Esophagus squamous epithelium (tissue), 5 donors: ENCODE data around the gene MPDU1. TPM values are rescaled to one million over a fixed set of nuclear protein-coding genes. Genes with fewer than 3 reads are reported as not detected.

Source experiments
- DNase-seq: peaks from one replicate; lab custom pipeline; 2025; lab: John Stamatoyannopoulos, UW
- H3K27ac ChIP-seq, 4 donors: fragments of 200-600 bp; sonication (generic); one replicate each; pipeline ENCODE4 v1.5.1; 2016 to 2019; ENCODE audit warnings: mild to moderate bottlenecking in 1 of 4
- H3K27me3 ChIP-seq, 4 donors: fragments of 200-600 bp; sonication (generic); 1 replicate in 3 of 4; 2 replicates in 1 of 4; pipeline versions ENCODE4 v1.5.1 to v1.6.0; 2017 to 2021; ENCODE audit warnings: antibody characterized with exemption in 1 of 4
- H3K36me3 ChIP-seq, 3 donors: fragments of 200-600 bp; sonication (generic); one replicate each; pipeline ENCODE4 v1.5.1; 2016 to 2019
- H3K4me1 ChIP-seq, 3 donors: fragments of 200-600 bp; sonication (generic); one replicate each; pipeline ENCODE4 v1.5.1; 2017 to 2019
- H3K4me3 ChIP-seq, 4 donors: fragments of 200-600 bp; sonication (generic); 1 replicate in 3 of 4; 2 replicates in 1 of 4; pipeline ENCODE4 v1.5.1; 2016 to 2019; ENCODE audit warnings: mild to moderate bottlenecking in 2 of 4, moderate library complexity in 1 of 4
- H3K9me3 ChIP-seq, 3 donors: fragments of 200-600 bp; sonication (generic); one replicate each; pipeline ENCODE4 v1.5.1; 2016 to 2019
- POLR2A ChIP-seq, 4 donors: fragments of 450-650 bp; IDR thresholded peaks; one replicate each; pipeline ENCODE4 v1.6.1; 2017; ENCODE audit warnings: antibody characterized with exemption in 4 of 4, mild to moderate bottlenecking in 4 of 4, moderate library complexity in 3 of 4
- WGBS, 2 donors: methylation state at CpG; one replicate each; pipeline ENCODE4 v1.1.5; 2018; 5-methylcytosine and 5-hydroxymethylcytosine counted together
- intact Hi-C: fragments of 100-400 bp; cut with DNase I; formaldehyde crosslinking; loops from one replicate; pipeline ENCODE4 v1.15.0; 2022
- total RNA-seq, 4 donors: library from RNA; depleted of rRNA; stranded (reverse); fragments of >200 nt; gene quantifications; one replicate each; pipeline ENCODE4 v1.1.0, GENCODE V29; 2016
- TF ChIP-seq, protein P1 (sequence below), 6 experiments: fragments of 450-650 bp in 4 of 6; fragments of 200-600 bp in 2 of 6; sonication (generic) in 2 of 6; IDR thresholded peaks; one replicate each; pipeline ENCODE4 v1.5.1; 2016 to 2019; ENCODE audit warnings: antibody characterized with exemption in 6 of 6, mild to moderate bottlenecking in 4 of 6, moderate library complexity in 4 of 6
- donor health status: DM: yes; HTN: yes; CAD: no.

MPDU1 gene
- total RNA-seq, 4 donors from 2014 or later = 69.3 to 123 (median 100) TPM

GRCh38 chr17:7544911-7545310 is 38.7 kb upstream of the MPDU1 start:
- intact Hi-C loops = no loop called here
- H3K36me3 ChIP-seq = no peaks in the 10 kb centered on the region
- TF ChIP-seq, protein P1, sequence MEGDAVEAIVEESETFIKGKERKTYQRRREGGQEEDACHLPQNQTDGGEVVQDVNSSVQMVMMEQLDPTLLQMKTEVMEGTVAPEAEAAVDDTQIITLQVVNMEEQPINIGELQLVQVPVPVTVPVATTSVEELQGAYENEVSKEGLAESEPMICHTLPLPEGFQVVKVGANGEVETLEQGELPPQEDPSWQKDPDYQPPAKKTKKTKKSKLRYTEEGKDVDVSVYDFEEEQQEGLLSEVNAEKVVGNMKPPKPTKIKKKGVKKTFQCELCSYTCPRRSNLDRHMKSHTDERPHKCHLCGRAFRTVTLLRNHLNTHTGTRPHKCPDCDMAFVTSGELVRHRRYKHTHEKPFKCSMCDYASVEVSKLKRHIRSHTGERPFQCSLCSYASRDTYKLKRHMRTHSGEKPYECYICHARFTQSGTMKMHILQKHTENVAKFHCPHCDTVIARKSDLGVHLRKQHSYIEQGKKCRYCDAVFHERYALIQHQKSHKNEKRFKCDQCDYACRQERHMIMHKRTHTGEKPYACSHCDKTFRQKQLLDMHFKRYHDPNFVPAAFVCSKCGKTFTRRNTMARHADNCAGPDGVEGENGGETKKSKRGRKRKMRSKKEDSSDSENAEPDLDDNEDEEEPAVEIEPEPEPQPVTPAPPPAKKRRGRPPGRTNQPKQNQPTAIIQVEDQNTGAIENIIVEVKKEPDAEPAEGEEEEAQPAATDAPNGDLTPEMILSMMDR (IDR thresholded peaks at IDR 0.05) = no peak
- TF ChIP-seq POLR2A (IDR thresholded peaks at IDR 0.05) = no peak
- peaks cover 10 to 22% (median 17%) of the 10 kb centered on the region in 3 donors for H3K4me1 ChIP-seq
- 64 to 69% methylated on average over 6 of the region's 6 CpGs for WGBS, 2 donors
- no peak overlapping the region for H3K4me3 ChIP-seq
- no peaks in the 10 kb centered on the region for H3K27me3 ChIP-seq
- H3K9me3 ChIP-seq = no peaks in the 10 kb centered on the region
- DNase-seq = no peak
- no peak overlapping the region for H3K27ac ChIP-seq

GRCh38 chr17:7548585-7549400 is 34.9 kb upstream of the MPDU1 start, which contains the start of gene TNFSF12:
TNFSF12 (plus strand) TSS chr17:7549058; CDS start chr17:7549154, 96 bp downstream.
- Histone ChIP-seq H3K4me1 (peaks cover 15 to 34% (median 17%) of the 10 kb centered on the region in 3 donors), H3K27ac (peak within 1 kb of the TSS; percentile 80 to 97 (median 89)), H3K4me3 (peak within 1 kb of the TSS; percentile 57 to 88 (median 66)), H3K36me3 (peaks cover 0 to 12% (median 0%) of the 10 kb centered on the region in 3 donors), H3K27me3 (no peaks in the 10 kb centered on the region), H3K9me3 (no peaks in the 10 kb centered on the region)
- intact Hi-C loops = no loop called here
- WGBS, 2 donors = 0 to 2% methylated on average over 6 to 11 of the region's 65 CpGs
- DNase-seq = no peak
- TF ChIP-seq, protein P1 (IDR thresholded peaks at IDR 0.05) = peak in 1 of 6 experiments; percentile 27
- TF ChIP-seq POLR2A (IDR thresholded peaks at IDR 0.05) = peak in 2 of 4 donors; percentile 30 to 38

DNA sequence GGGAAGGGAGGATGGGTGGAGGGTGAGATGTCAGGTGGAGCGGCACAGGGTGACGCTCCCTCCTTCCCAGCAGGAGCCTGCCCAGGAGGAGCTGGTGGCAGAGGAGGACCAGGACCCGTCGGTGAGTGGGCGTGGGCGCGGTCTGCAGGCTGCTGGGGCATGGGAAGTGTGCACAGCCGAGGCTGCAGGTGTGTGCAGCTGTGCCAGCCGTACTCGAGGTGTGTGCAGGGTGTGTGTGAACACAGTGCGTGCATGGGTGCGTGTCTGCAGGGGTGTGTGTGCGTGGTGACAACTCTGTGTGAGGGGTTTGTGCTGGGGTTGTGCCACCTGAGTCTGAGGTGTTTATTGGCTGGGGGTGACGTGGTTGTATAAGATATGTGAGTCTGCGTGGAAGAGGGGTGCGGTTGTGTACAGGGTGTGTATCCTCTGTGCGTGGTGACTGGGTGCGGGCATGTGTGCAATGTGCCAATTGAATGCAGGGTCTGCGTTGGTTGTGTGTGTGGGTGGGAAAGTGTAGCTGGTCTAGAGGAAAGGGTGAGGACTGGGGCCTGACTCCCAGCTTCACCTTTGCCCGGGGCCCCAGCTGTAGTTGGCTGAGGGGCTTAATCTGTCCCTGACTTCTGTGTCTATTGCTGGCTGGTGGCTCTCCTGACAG is 34.1 kb upstream of the MPDU1 start:
- intact Hi-C loops = no loop called here
- 16 to 30% methylated on average over 17 to 18 of the region's 20 CpGs for WGBS, 2 donors

DNA sequence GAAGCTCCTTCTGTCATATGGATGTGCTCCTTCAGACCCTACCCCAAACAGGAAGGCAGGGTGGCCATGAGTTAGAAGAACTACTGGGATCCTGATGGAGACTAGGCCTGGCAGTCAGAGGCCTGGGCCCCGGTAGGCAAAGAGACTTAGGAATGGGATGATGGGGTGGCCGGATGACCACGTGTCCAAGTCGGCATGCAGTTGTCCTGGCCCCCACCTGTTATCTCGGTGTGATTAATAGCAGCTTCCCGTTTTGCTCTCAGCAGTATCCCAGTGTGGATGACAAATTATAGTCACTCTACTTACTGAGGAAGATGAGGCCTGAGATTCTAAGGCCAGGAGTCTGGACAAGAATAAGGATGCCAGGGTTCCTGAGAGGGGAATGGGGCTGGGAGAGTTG is 33.3 kb upstream of the MPDU1 start:
- TF ChIP-seq, protein P1 (IDR thresholded peaks at IDR 0.05) = no peak
- no peak for TF ChIP-seq POLR2A (IDR thresholded peaks at IDR 0.05)
- H3K4me1 ChIP-seq = peaks cover 15 to 37% (median 17%) of the 10 kb centered on the region in 3 donors

More for the DNA sequence above, 34.1 kb upstream of the MPDU1 start:
- Histone ChIP-seq H3K27ac (peak overlapping the region; percentile 80 to 97 (median 89)), H3K4me3 (peak overlapping the region; percentile 57 to 88 (median 66)), H3K9me3 (no peaks in the 10 kb centered on the region), H3K4me1 (peaks cover 15 to 37% (median 17%) of the 10 kb centered on the region in 3 donors), H3K36me3 (peaks cover 0 to 12% (median 0%) of the 10 kb centered on the region in 3 donors), H3K27me3 (no peaks in the 10 kb centered on the region)
- no peak for DNase-seq
- TF ChIP-seq, protein P1 (IDR thresholded peaks at IDR 0.05) = no peak

More for the DNA sequence above, 33.3 kb upstream of the MPDU1 start:
- H3K9me3 ChIP-seq = no peaks in the 10 kb centered on the region
- no peak for DNase-seq
- intact Hi-C loops = no loop called here
- H3K27ac ChIP-seq = peak overlapping the region in 2 of 4 donors; percentile 92 to 97
- peaks cover 0 to 12% (median 0%) of the 10 kb centered on the region in 3 donors for H3K36me3 ChIP-seq
- peak overlapping the region in 1 of 4 donors; percentile 74 for H3K4me3 ChIP-seq
- 48 to 73% methylated on average over 6 of the region's 6 CpGs for WGBS, 2 donors
- H3K27me3 ChIP-seq = no peaks in the 10 kb centered on the region
